LNCaP clone FGC (cell line): Measurements from ENCODE around the gene SLC6A6.

Experiments
- DNase-seq: peaks from one replicate; pipeline ENCODE4 v3.0.0-alpha.2; 2011; ENCODE audit warnings: low read depth
- H3K4me3 ChIP-seq: 2 replicates; pipeline ENCODE4 v1.5.1; 2011; ENCODE audit warnings: mild to moderate bottlenecking, low read depth, low read length, control low read depth
- TF ChIP-seq, protein P1 (sequence below): IDR thresholded peaks from 2 replicates; pipeline ENCODE4 v1.5.1; 2012; ENCODE audit warnings: mild to moderate bottlenecking; ENCODE audit not compliant: control insufficient read depth, insufficient read depth; ENCODE audit errors: extremely low read depth

SLC6A6 gene

DNA sequence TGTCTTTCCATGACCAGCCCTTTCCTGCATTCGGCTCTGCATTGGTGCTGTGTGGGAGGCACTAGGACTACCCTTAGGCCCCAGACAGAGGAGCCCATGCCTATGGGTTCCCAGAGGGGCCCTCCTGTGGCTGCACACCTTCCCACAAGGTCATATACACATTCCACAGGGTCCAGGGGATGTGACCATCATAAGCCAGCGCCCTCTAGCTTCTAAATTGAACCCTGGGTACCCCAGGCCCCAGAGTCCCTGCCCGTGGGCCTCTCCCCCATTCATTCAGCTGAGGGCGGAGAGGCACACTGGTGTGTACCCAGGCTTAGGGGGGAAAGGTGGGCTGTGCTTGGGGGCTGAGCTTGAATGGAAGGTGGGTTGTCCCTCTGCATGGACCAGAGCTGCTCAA, 10.2 kb upstream of the SLC6A6 start:
- H3K4me3 ChIP-seq = no peak overlapping the region
- DNase-seq = no peak
- TF ChIP-seq, protein P1, sequence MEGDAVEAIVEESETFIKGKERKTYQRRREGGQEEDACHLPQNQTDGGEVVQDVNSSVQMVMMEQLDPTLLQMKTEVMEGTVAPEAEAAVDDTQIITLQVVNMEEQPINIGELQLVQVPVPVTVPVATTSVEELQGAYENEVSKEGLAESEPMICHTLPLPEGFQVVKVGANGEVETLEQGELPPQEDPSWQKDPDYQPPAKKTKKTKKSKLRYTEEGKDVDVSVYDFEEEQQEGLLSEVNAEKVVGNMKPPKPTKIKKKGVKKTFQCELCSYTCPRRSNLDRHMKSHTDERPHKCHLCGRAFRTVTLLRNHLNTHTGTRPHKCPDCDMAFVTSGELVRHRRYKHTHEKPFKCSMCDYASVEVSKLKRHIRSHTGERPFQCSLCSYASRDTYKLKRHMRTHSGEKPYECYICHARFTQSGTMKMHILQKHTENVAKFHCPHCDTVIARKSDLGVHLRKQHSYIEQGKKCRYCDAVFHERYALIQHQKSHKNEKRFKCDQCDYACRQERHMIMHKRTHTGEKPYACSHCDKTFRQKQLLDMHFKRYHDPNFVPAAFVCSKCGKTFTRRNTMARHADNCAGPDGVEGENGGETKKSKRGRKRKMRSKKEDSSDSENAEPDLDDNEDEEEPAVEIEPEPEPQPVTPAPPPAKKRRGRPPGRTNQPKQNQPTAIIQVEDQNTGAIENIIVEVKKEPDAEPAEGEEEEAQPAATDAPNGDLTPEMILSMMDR = no peak

DNA sequence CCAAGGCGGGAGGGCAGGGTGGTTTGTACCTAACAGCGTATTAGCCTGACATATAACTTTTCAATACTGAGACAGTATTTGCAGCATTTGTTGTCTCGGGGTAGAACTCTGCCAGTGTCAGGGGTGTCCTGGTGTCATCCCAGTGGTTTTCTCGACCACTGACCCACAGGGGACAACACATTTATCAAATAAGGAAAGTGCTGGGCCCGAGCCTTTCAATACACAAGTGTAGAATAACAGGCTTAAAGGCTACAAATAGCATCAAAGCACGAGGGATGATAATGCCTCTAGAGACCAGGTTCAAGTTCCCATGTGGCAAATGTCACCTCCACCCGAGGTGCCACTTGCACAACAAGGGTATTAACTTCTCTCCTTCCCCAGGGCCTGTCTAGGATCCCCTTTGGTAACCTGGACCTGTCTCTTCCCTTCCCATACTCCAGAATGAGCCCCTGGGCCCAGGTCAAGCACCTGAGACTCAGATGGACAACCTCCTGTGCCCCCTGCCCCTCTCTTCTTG, 9.5 kb upstream of the SLC6A6 start:
- no peak for DNase-seq
- TF ChIP-seq, protein P1 = no peak

DNA sequence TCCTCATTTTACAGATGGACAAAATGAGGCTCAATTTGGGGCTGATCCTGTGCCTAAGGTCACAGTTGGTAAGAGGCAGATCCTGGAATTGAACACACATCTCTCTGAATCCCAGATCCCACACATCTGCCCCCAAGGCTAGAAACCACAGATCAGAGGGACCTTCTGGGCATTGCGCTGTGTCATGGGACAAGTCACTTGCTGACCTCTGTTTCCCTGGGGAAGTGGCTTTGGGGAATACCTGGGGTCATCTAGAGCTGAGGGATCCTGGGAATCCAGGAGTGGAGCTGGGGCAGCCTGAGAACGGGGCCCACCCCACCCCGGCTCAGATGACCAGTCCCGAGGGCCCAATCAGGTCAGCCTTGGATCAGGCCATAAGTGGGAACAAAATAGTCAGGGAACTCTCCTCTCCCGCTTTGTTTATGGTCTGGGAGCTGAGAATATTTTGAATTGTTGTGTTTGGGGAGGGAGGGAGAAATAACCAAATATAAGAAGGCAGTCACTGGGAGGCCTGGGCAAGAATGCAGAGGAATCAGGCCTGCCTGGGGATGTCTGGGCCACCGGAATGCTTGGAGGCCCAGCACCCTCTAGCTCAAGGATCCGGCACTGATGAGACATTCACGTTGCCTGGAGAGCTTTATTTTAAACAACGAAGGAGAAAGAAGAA, 8.8 kb upstream of the SLC6A6 start:
- H3K4me3 ChIP-seq = no peak overlapping the region
- TF ChIP-seq, protein P1 = no peak
- no peak for DNase-seq

More for the DNA sequence above, 9.5 kb upstream of the SLC6A6 start:
- no peak overlapping the region for H3K4me3 ChIP-seq

DNA sequence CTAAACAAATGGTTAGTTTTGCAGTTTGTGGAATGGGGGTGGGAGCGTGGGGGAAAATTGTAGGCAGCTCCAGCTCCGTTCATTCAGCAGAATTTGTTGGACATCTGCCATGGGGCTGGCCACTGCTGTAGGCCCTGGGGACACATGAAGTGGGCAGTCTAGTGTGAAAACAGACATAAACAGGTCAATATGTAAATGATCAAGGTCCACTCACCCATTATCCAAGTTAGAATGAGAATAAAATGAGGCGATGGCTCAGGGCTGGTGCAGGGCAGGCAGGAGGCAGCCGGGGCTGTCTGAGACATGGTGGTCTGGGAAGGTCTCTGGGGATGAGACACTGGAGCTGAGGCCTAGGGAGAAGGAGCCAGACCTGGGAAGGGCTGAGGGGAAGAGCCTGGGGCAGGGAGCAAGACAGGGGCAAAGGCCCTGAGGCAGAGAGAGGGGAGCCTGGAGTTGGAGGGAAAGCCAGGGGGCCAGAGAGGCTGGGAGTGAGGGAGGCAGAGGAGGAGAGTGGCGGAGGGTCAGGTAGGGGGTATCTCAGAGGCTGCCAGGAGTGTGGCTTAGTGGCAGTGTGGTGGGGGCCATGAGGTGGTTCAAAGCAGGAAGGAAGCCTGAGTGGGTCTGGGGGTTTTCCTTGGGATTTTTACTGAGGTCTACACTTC, 6.2 kb upstream of the SLC6A6 start:
- no peak for DNase-seq

DNA sequence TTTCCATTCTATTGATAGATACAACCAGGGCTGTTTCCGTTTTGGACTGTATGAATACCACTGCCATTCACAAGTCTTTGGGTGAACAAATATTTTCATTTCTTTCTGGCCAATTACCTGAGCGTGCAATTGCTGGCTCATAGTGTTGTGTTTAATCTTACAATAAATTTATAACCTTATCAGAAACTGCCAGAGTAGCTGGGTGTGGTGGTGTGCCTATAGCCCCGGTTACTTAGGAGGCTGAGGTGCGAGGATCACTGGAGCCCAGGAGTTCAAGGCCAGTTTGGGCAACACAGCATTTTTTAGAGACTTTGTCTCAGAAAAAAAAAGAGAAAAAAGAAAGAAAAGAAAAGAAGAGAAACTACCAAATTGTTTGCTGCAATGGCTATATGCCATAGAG, 5.4 kb upstream of the SLC6A6 start:
- no peak for DNase-seq
- TF ChIP-seq, protein P1 = no peak
- H3K4me3 ChIP-seq = no peak overlapping the region

More for the DNA sequence above, 6.2 kb upstream of the SLC6A6 start:
- no peak overlapping the region for H3K4me3 ChIP-seq
- TF ChIP-seq, protein P1 = no peak

DNA sequence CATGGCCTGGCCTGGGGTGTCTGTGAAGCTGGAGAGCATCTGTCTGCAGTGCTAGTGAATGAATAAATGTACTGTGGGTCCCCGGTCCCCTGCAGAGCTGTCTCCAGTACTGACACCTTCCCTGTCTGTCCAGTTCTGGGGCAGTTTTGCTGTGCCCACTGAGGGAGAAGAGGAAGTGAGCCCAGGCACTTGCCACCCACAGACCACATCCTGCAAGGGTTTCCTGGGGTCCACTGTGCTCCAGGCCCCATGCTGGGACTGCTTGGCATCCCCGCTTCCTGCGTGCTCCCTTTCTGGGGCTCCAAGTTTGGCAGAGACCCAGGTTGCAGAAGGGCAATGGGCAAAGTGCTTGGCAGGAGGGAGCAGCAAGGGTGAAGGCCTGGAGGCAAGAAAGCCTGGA, 4.9 kb upstream of the SLC6A6 start:
- DNase-seq = no peak
- TF ChIP-seq, protein P1 = no peak
- no peak overlapping the region for H3K4me3 ChIP-seq
